Sigmoid colon (tissue), 7 donors: ENCODE data around the gene PCDHGA12. TPM values are rescaled to one million over a fixed set of nuclear protein-coding genes. Genes with fewer than 3 reads are reported as not detected.
"Not testable (repeated sequence)": the region's sequence is repeated elsewhere in the genome, so short reads cannot be mapped to it uniquely, and the experiment has no call there.

Source experiments
- DNase-seq: peaks from one replicate; pipeline ENCODE4 v3.0.0-alpha.2; 2019
- H3K27ac ChIP-seq, 4 donors: fragments of 200-600 bp; sonication (generic); one replicate each; pipeline ENCODE4 v1.5.1; 2016 to 2019; ENCODE audit warnings: mild to moderate bottlenecking in 1 of 4
- H3K27me3 ChIP-seq, 3 donors: fragments of 200-600 bp; sonication (generic); one replicate each; pipeline ENCODE4 v1.5.1; 2019; ENCODE audit warnings: mild to moderate bottlenecking in 1 of 3
- H3K36me3 ChIP-seq, 4 donors: fragments of 200-600 bp; sonication (generic); one replicate each; pipeline ENCODE4 v1.5.1; 2016 to 2019
- H3K4me1 ChIP-seq, 4 donors: fragments of 200-600 bp; sonication (generic); one replicate each; pipeline ENCODE4 v1.5.1; 2017 to 2019
- H3K4me3 ChIP-seq, 4 donors: fragments of 200-600 bp; sonication (generic); one replicate each; pipeline ENCODE4 v1.5.1; 2017 to 2019; ENCODE audit warnings: mild to moderate bottlenecking in 2 of 4, moderate library complexity in 1 of 4
- H3K9me3 ChIP-seq, 4 donors: fragments of 200-600 bp in 3 of 4; sonication (generic) in 3 of 4; one replicate each; pipeline versions ENCODE4 v1.5.1 to v1.6.1; 2013 to 2019
- CTCF ChIP-seq, 4 experiments: fragments of 450-650 bp in 3 of 4; fragments of 200-600 bp in 1 of 4; IDR thresholded peaks; one replicate each; pipeline ENCODE4 v1.5.1; 2016 to 2019; ENCODE audit warnings: antibody characterized with exemption in 4 of 4, mild to moderate bottlenecking in 3 of 4, moderate library complexity in 2 of 4
- EP300 ChIP-seq, 4 donors: sonication (generic); formaldehyde crosslinking; IDR thresholded peaks; one replicate each; pipeline ENCODE4 v1.6.1; 2017; ENCODE audit warnings: antibody characterized with exemption in 4 of 4
- POLR2A ChIP-seq, 2 donors: fragments of 450-650 bp; IDR thresholded peaks; one replicate each; pipeline ENCODE4 v1.6.1; 2016; ENCODE audit warnings: antibody characterized with exemption in 2 of 2, mild to moderate bottlenecking in 2 of 2, moderate library complexity in 2 of 2
- POLR2AphosphoS5 ChIP-seq, 4 donors: sonication (generic); formaldehyde crosslinking; IDR thresholded peaks; one replicate each; pipeline ENCODE4 v1.6.1; 2017; ENCODE audit warnings: antibody characterized with exemption in 4 of 4
- WGBS, 2 donors: extraction: QIAGEN DNeasy Blood & Tissue Kit; methylation state at CpG; one replicate each; pipeline ENCODE4 v1.1.7; 2013; 5-methylcytosine and 5-hydroxymethylcytosine counted together
- intact Hi-C: fragments of 100-400 bp; cut with DNase I; formaldehyde crosslinking; loops from one replicate; pipeline ENCODE4 v1.15.1; 2023
- polyA plus RNA-seq, 3 donors: library from polyadenylated mRNA; stranded (reverse); fragments of 200-250 nt; gene quantifications; one replicate each; pipeline ENCODE4 v1.2.3, GENCODE V29; 2013
- total RNA-seq, 4 donors: library from RNA; depleted of rRNA; stranded (reverse); fragments of >200 nt; gene quantifications; one replicate each; pipeline ENCODE4 v1.1.0, GENCODE V29; 2016
- donor health status: healthy with polysubstance abuse.
- donor health status: Bipolar disorder and iron deficiency.
- donor health status: healthy.

Gene PCDHGA12
- total and polyA plus RNA-seq, 7 donors, result 0.80 to 14.1 (median 8.7) TPM; not detected in 2

GRCh38 chr5:141399555-141400258 lies 30.6 kb upstream of the PCDHGA12 start:
- peaks cover 41 to 88% (median 72%) of the 10 kb centered on the region in 4 donors for H3K9me3 ChIP-seq
- intact Hi-C loops, result no loop called here
- H3K27ac ChIP-seq, result no peak overlapping the region
- H3K4me3 ChIP-seq, result no peak overlapping the region
- no peak for DNase-seq
- peaks cover 0 to 5% (median 0%) of the 10 kb centered on the region in 4 donors for H3K36me3 ChIP-seq
- WGBS, 2 donors, result 36 to 64% methylated on average over 61 of the region's 61 CpGs
- no peaks in the 10 kb centered on the region for H3K27me3 ChIP-seq
- TF ChIP-seq CTCF (IDR thresholded peaks at IDR 0.05), result no peak
- TF ChIP-seq POLR2A (IDR thresholded peaks at IDR 0.05), result no peak
- no peak for TF ChIP-seq EP300 (IDR thresholded peaks at IDR 0.05)
- TF ChIP-seq POLR2AphosphoS5 (IDR thresholded peaks at IDR 0.05), result no peak
- H3K4me1 ChIP-seq, result no peaks in the 10 kb centered on the region

GRCh38 chr5:141402553-141403243 lies 27.6 kb upstream of the PCDHGA12 start, which contains the start of gene PCDHGA9:
TSS of gene PCDHGA9 (plus strand) at chr5:141402778. CDS start at chr5:141402953, 175 bp downstream.
- Histone ChIP-seq H3K4me3 (peak within 1 kb of the TSS in 3 of 4 donors; percentile 19 to 23 (median 21)), H3K9me3 (peaks cover 36 to 89% (median 79%) of the 10 kb centered on the region in 4 donors), H3K36me3 (peaks cover 0 to 5% (median 0%) of the 10 kb centered on the region in 4 donors), H3K27ac (no peak within 1 kb of the TSS), H3K4me1 (no peaks in the 10 kb centered on the region), H3K27me3 (no peaks in the 10 kb centered on the region)
- 20 to 51% methylated on average over 27 of the region's 27 CpGs for WGBS, 2 donors
- intact Hi-C loops, result no loop called here
- no peak for DNase-seq
- TF ChIP-seq CTCF (IDR thresholded peaks at IDR 0.05), result no peak
- no peak for TF ChIP-seq EP300 (IDR thresholded peaks at IDR 0.05)
- no peak for TF ChIP-seq POLR2AphosphoS5 (IDR thresholded peaks at IDR 0.05)
- TF ChIP-seq POLR2A (IDR thresholded peaks at IDR 0.05), result no peak

- TF ChIP-seq CTCF (IDR thresholded peaks at IDR 0.05), result no peak
- no peak for TF ChIP-seq POLR2A (IDR thresholded peaks at IDR 0.05)
- TF ChIP-seq EP300 (IDR thresholded peaks at IDR 0.05), result no peak
- TF ChIP-seq POLR2AphosphoS5 (IDR thresholded peaks at IDR 0.05), result no peak
- Histone ChIP-seq H3K36me3 (peaks cover 0 to 5% (median 0%) of the 10 kb centered on the region in 4 donors), H3K4me1 (no peaks in the 10 kb centered on the region), H3K9me3 (peaks cover 40 to 94% (median 83%) of the 10 kb centered on the region in 4 donors), H3K4me3 (peak overlapping the region in 1 of 4 donors; percentile 21), H3K27ac (no peak overlapping the region), H3K27me3 (no peaks in the 10 kb centered on the region)
- DNase-seq, result no peak
- 35 to 57% methylated on average over 22 of the region's 22 CpGs for WGBS, 2 donors
- intact Hi-C loops, result no loop called here
These were observed 26.9 kb upstream of the PCDHGA12 start for GRCh38 chr5:141403387-141403786.

DNA sequence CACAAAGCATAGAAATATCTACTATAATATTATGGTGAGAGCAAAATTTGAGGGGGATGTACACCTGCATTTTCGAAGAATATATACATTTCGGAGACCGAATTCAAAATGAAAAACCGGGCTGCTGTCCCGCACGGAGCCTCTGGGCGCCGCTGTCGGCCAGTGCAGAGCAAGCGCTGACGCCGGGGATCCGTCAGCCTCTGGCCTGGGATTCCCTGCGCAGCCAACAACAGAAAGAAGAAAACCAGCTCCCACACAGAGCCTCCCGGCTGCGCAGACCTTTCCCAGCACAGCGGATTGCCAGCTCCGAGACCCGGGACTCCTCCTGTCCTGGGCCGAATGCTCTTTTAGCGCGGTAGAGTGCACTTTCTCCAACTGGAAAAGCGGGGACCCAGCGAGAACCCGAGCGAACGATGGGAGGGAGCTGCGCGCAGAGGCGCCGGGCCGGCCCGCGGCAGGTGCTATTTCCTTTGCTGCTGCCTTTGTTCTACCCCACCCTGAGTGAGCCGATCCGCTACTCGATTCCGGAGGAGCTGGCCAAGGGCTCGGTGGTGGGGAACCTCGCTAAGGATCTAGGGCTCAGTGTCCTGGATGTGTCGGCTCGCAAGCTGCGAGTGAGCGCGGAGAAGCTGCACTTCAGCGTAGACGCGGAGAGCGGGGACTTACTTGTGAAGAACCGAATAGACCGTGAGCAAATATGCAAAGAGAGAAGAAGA lies 22.4 kb upstream of the PCDHGA12 start, which contains the start of gene PCDHGB6:
Gene PCDHGB6, plus strand, starts transcription at position 232 of the 716 bp plus-strand sequence. Its CDS starts 182 bp downstream, at position 414.
- Histone ChIP-seq H3K4me3 (peak within 1 kb of the TSS; percentile 5 to 33 (median 29)), H3K27ac (peak within 1 kb of the TSS in 1 of 4 donors; percentile 33), H3K9me3 (peaks cover 36 to 92% (median 82%) of the 10 kb centered on the region in 4 donors)
- intact Hi-C loops, result loop anchor here (5.0 kb wide), 1 partner anchor 119 kb away; no protein-coding TSS in a partner anchor
- not testable (repeated sequence) for H3K27me3 ChIP-seq, DNase-seq, H3K36me3 ChIP-seq, H3K4me1 ChIP-seq
- peak in 3 of 4 experiments; percentile 9 to 32 (median 21) for TF ChIP-seq CTCF (IDR thresholded peaks at IDR 0.05)
- 13 to 46% methylated on average over 51 of the region's 51 CpGs for WGBS, 2 donors
